Endothelial cell of umbilical vein (primary cell): ENCODE results near the gene CACNA1E.

ENCODE experiments used
- CTCF ChIP-seq, 2 donors: IDR thresholded peaks; 1 replicate in 1 of 2; 2 replicates in 1 of 2; pipeline ENCODE4 v1.5.1; 2011; ENCODE audit warnings: low read length in 2 of 2, mild to moderate bottlenecking in 2 of 2, moderate library complexity in 2 of 2, control low read depth in 1 of 2, inconsistent platforms in 1 of 2, low read depth in 1 of 2; ENCODE audit not compliant: insufficient read depth in 1 of 2; ENCODE audit errors: extremely low read depth in 1 of 2
- EZH2 ChIP-seq: IDR thresholded peaks from 2 replicates; pipeline ENCODE4 v1.6.1; 2012; ENCODE audit warnings: borderline replicate concordance, low read depth, mild to moderate bottlenecking, moderate library complexity, low read length, inconsistent platforms; ENCODE audit not compliant: severe bottlenecking
- FOS ChIP-seq: IDR thresholded peaks from 2 replicates; pipeline ENCODE4 v1.6.1; 2011; ENCODE audit warnings: mild to moderate bottlenecking, low read length, moderate library complexity, borderline replicate concordance; ENCODE audit not compliant: insufficient read depth
- GATA2 ChIP-seq: IDR thresholded peaks from 2 replicates; pipeline ENCODE4 v1.7.0; 2011; ENCODE audit warnings: low read depth, mild to moderate bottlenecking, moderate library complexity, mixed read lengths, low read length; ENCODE audit not compliant: insufficient read length, insufficient read depth
- JUN ChIP-seq: IDR thresholded peaks from 2 replicates; pipeline ENCODE4 v1.6.1; 2011; ENCODE audit warnings: borderline replicate concordance, low read depth; ENCODE audit not compliant: insufficient read length, insufficient read depth
- MAX ChIP-seq: IDR thresholded peaks from 2 replicates; pipeline ENCODE4 v1.6.1; 2011; ENCODE audit not compliant: insufficient read depth, insufficient read length
- POLR2A ChIP-seq: IDR thresholded peaks from 2 replicates; pipeline ENCODE4 v1.6.1; 2012; ENCODE audit warnings: low read depth, mild to moderate bottlenecking, control low read depth, low read length
- POLR2AphosphoS5 ChIP-seq: IDR thresholded peaks from 2 replicates; pipeline ENCODE4 v1.6.1; 2012; ENCODE audit warnings: low read depth, mild to moderate bottlenecking, control low read depth, low read length, moderate library complexity; ENCODE audit not compliant: insufficient read depth

GRCh38 chr1:181568736-181569135, 85.4 kb downstream of the CACNA1E start:
- TF ChIP-seq CTCF (IDR thresholded peaks at IDR 0.05; ENCODE audit: extremely low read depth in 1 of 2, insufficient read depth in 1 of 2, low read depth in 1 of 2, low read length in 2 of 2) (no peak), EZH2 (no peak), FOS (no peak), POLR2A (no peak), JUN (no peak), MAX (no peak), POLR2AphosphoS5 (no peak), GATA2 (no peak)
